CD4-positive, alpha-beta T cell treated with Interleukin-6 for 4 hours (primary cell): ENCODE measurements around the gene FSD1.

ENCODE experiments used
- DNase-seq: peaks from one replicate; pipeline ENCODE4 v3.0.0-alpha.2; 2020; ENCODE audit warnings: mixed read lengths

Gene FSD1

GRCh38 chr19:4366666-4367335 lies 62.4 kb downstream of the FSD1 start:
- DNase-seq = no peak

- DNase-seq = no peak
These were observed 62.9 kb downstream of the FSD1 start for GRCh38 chr19:4367336-4367723.

DNA sequence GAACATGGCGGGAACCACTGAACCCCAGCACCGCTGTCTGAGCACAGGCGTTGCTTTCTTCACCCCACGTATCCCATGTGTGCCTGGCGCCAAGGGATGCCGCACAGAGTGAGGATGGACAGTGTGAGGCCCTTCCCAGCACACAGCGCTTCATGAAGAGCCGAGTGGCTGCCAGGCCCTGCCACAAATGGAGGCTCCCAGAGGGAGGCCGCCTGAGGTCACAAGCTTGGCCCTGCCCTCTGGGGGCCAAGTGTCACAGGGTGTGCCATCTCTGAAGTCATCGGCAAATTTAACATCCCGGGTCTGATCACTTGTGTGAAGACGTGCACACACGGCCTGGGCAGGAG lies 63.4 kb downstream of the FSD1 start:
- no peak for DNase-seq

GRCh38 chr19:4368128-4368820 lies 63.9 kb downstream of the FSD1 start:
- DNase-seq = no peak

- DNase-seq = peak; percentile 73
These were observed 64.9 kb downstream of the FSD1 start for GRCh38 chr19:4369109-4369887.

DNA sequence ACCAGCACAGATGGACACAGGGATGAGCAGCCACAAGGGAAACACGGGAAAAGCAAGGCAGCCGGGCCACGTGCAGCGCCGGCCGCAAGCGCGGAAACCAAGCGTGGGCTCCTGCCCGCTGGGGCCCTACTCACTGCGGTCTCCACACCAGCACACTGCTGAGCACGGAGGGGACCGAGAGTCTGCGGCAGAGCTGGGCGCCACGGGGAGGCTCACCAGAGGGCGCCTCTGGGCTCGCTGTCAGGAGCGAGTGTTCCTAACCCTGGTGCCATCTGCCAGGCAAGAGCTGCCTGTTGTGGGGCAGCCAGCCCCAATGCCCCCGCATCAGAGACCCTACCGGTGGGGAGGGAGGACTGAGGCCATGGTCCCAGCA lies 65.5 kb downstream of the FSD1 start:
- peak; percentile 84 for DNase-seq

DNA sequence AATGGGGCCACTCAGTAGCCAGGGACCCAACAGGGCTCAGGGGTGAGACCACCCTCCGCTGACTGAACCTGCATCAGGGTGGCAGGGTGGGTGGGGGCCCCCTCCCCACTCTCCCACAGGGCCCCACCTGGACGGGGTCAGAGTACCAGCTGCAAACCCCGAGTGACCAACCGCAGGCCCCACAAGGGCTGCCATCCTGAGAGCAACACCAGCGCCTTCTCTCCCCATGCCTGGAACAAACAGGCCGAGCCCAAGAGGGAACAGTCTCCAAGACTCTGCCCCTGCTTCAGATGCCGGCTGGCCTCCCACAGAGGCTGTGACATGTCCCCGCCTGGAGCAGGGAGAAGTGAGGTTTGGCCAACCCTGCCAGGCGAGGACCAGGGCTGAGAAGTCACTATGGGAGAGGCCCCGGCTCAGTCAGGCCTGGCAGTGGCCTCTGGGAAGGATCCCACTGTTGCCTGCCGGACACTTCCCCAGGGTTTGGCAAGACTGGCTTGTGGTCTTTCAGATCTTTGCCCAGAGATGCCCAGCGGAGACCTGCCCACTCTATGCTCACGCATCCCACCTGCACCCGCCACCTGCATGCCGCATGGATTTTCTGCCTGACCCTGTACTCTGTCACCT lies 66.1 kb downstream of the FSD1 start:
- DNase-seq = no peak

GRCh38 chr19:4371247-4372164 lies 67.1 kb downstream of the FSD1 start:
- no peak for DNase-seq

DNA sequence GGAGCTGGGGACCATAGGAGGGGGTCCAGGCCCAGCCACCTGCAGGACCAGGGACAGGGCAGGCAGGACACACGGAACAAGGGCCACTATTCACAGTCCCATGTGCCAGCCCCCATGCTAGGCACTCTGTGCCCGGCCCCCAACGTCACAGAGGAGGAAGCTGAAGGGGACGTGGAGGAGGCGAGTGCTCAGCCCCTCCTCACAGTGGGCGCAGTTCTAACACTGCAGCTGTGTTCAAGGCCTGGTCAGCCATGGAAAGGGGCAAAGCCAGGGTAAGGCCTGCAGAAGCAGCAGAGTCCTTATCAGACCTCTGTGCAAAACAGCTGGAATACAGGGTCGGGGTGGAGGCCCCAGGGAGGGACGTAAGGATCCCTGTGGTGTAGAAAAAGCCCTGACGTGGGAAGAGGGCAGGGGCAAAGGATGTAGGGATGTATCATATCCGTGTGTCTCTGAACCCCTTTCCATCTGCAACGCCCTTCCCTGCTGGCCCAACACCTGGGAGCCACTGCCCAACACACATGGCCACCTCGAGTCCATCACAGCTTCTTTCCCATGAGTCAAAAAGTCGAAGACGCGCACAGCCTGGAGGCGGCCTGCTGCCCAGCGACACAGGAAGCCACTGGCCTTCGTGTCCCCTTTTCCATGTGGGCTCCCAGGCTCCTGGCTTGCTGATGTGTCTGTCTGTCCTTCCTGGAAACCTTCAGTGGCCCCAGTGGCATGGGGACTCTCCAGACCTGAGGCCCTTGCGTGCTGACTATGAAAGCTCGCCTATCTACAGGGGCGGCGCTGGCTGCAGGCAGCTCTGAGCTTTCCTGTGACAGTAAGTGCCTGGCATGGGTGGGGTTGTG lies 68.0 kb downstream of the FSD1 start:
- DNase-seq = no peak

DNA sequence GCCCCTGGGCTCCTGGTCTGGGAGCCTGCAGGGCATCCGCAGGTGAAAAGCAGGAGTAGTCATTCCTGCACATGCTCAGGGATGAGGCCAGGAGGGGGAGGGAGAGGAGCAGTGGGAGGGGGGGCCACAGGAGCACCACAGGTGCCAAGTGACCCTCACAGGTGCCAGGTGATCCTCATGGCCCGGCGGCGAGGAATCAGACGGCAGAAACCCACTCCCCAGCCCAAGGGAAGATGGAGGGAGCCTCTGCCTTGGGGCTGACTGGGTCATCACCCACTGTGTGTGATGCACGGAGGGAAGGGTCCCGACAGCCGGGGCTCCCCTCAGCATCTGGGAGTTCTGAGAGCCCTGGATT lies 68.6 kb downstream of the FSD1 start:
- DNase-seq = no peak
